Stimulated activated CD8-positive, alpha-beta memory T cell treated with anti-CD3 and anti-CD28 coated beads, Interleukin-4, amount 100 ng/mL, for 4 hours (primary cell): ENCODE results near the gene KPTN.

Source experiments
- DNase-seq, 2 donors: peaks; one replicate each; pipeline ENCODE4 v3.0.0-alpha.2; 2020; ENCODE audit warnings: low read depth in 2 of 2, low spot score in 1 of 2

Gene KPTN

GRCh38 chr19:47436712-47437401 is 47.2 kb downstream of the KPTN start:
- DNase-seq = peak; percentile 64 to 88

GRCh38 chr19:47435883-47436417 is 48.1 kb downstream of the KPTN start:
- DNase-seq = no peak

- no peak for DNase-seq
These were observed 48.8 kb downstream of the KPTN start for GRCh38 chr19:47435196-47435595.

- DNase-seq = no peak
These were observed 49.9 kb downstream of the KPTN start for GRCh38 chr19:47434088-47434487.

- no peak for DNase-seq
These were observed 50.9 kb downstream of the KPTN start for GRCh38 chr19:47433121-47433520.

- DNase-seq = no peak
These were observed 51.5 kb downstream of the KPTN start for GRCh38 chr19:47432499-47432898.

GRCh38 chr19:47432091-47432490 is 51.9 kb downstream of the KPTN start:
- no peak for DNase-seq

- DNase-seq = no peak
These were observed 53.8 kb downstream of the KPTN start for GRCh38 chr19:47430041-47430802.

GRCh38 chr19:47429140-47429793 is 54.8 kb downstream of the KPTN start:
- no peak for DNase-seq

GRCh38 chr19:47428177-47428894 is 55.7 kb downstream of the KPTN start:
- peak; percentile 56 to 61 for DNase-seq

- peak; percentile 15 to 47 for DNase-seq
These were observed 56.5 kb downstream of the KPTN start for GRCh38 chr19:47427241-47428176.
